Mesendoderm (in vitro differentiated cells): ENCODE measurements around the gene FKBP14.
"Not testable (repeated sequence)": the region's sequence is repeated elsewhere in the genome, so short reads cannot be mapped to it uniquely, and the experiment has no call there.

Source experiments
- DNase-seq: peaks from one replicate; pipeline ENCODE4 v3.0.0; 2013
- H2AK5ac ChIP-seq: 2 replicates; pipeline ENCODE4 v1.6.1; 2013; ENCODE audit warnings: low read length, inconsistent platforms
- H2BK120ac ChIP-seq: 2 replicates; pipeline ENCODE4 v1.6.1; 2013; ENCODE audit warnings: low read depth, mild to moderate bottlenecking, low read length, moderate library complexity, mixed read lengths
- H2BK15ac ChIP-seq: replicated peaks from 2 replicates; pipeline ENCODE4 v1.6.1; 2013; ENCODE audit warnings: low read depth, mild to moderate bottlenecking, moderate library complexity
- H2BK5ac ChIP-seq: 2 replicates; pipeline ENCODE4 v1.6.1; 2013; ENCODE audit warnings: low read length, inconsistent platforms
- H3K18ac ChIP-seq: 2 replicates; pipeline ENCODE4 v1.6.1; 2013; ENCODE audit warnings: mild to moderate bottlenecking, low read length, mixed read lengths
- H3K23ac ChIP-seq: one replicate; pipeline ENCODE4 v1.6.1; 2013; ENCODE audit warnings: low read length
- H3K27ac ChIP-seq: 2 replicates; pipeline ENCODE4 v1.5.1; 2013; ENCODE audit warnings: low read depth, mild to moderate bottlenecking, inconsistent platforms, low read length, moderate library complexity
- H3K27me3 ChIP-seq: 2 replicates; pipeline ENCODE4 v1.6.1; 2013; ENCODE audit warnings: low read length, control low read depth, mild to moderate bottlenecking, inconsistent platforms; ENCODE audit not compliant: insufficient read depth, poor library complexity
- H3K36me3 ChIP-seq: 2 replicates; pipeline ENCODE4 v1.6.1; 2013; ENCODE audit warnings: low read length, inconsistent platforms; ENCODE audit not compliant: control insufficient read depth, insufficient read depth
- H3K4ac ChIP-seq: one replicate; pipeline ENCODE4 v1.6.1; 2013; ENCODE audit warnings: low read depth, mild to moderate bottlenecking, low read length, moderate library complexity
- H3K4me1 ChIP-seq: 2 replicates; pipeline ENCODE4 v1.6.1; 2013; ENCODE audit warnings: low read depth, low read length, inconsistent platforms; ENCODE audit not compliant: control insufficient read depth
- H3K4me2 ChIP-seq: 2 replicates; pipeline ENCODE4 v1.6.1; 2013; ENCODE audit warnings: low read length
- H3K4me3 ChIP-seq: 2 replicates; pipeline ENCODE4 v1.5.1; 2013; ENCODE audit warnings: mild to moderate bottlenecking, low read length
- H3K56ac ChIP-seq: one replicate; pipeline ENCODE4 v1.6.1; 2013; ENCODE audit warnings: low read length
- H3K79me1 ChIP-seq: 2 replicates; pipeline ENCODE4 v1.6.1; 2013; ENCODE audit warnings: low read length, inconsistent platforms
- H3K79me2 ChIP-seq: 2 replicates; pipeline ENCODE4 v1.6.1; 2013; ENCODE audit warnings: mild to moderate bottlenecking, low read length; ENCODE audit not compliant: control insufficient read depth, insufficient read depth
- H3K9ac ChIP-seq: 2 replicates; pipeline ENCODE4 v1.6.1; 2013; ENCODE audit warnings: low read length, inconsistent platforms
- H4K5ac ChIP-seq: one replicate; pipeline ENCODE4 v1.6.1; 2013; ENCODE audit warnings: low read length
- H4K8ac ChIP-seq: one replicate; pipeline ENCODE4 v1.6.1; 2013; ENCODE audit warnings: low read depth, mild to moderate bottlenecking, control low read depth, low read length, moderate library complexity
- WGBS: extraction: QIAGEN DNeasy Blood & Tissue Kit; methylation state at CpG from one replicate; pipeline ENCODE4 v1.1.7; 2013; ENCODE audit warnings: low lambda C conversion rate, missing lambda C conversion rate; ENCODE audit not compliant: insufficient coverage; ENCODE audit errors: extremely low coverage; 5-methylcytosine and 5-hydroxymethylcytosine counted together

Gene FKBP14

DNA sequence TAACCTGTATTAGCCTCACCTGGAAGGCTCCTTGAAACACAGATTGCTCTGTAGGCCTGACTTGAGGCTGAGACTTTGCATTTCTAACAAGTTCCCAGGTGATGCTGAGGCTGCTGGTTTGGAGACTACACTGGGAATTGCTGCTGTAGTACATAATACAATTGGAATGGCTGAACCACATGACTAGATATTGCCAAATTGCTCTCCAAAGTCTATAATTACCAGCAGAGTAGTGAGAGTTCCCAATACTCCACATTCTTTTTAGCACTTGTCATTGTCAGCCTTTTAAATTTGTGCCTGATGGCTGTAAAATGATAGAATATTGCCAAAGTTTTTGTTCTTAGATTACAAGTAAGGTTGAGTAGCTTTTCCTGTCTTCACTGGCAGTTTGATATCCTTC is 41.6 kb upstream of the FKBP14 start:
- no peak overlapping the region for H3K4me2 ChIP-seq
- H3K27me3 ChIP-seq, result no peaks in the 10 kb centered on the region
- no peak overlapping the region for H4K5ac ChIP-seq
- H3K23ac ChIP-seq, result no peak overlapping the region
- H2BK15ac ChIP-seq, result no peak overlapping the region
- no peak overlapping the region for H2BK120ac ChIP-seq
- no peak overlapping the region for H3K4me3 ChIP-seq
- no peak overlapping the region for H3K9ac ChIP-seq
- no peaks in the 10 kb centered on the region for H3K79me1 ChIP-seq
- no peaks in the 10 kb centered on the region for H3K4me1 ChIP-seq
- H2BK5ac ChIP-seq, result no peak overlapping the region
- no peak overlapping the region for H3K18ac ChIP-seq
- no peak overlapping the region for H3K4ac ChIP-seq
- no peak overlapping the region for H3K27ac ChIP-seq
- DNase-seq, result peak; percentile 19
- H2AK5ac ChIP-seq, result no peak overlapping the region
- no peaks in the 10 kb centered on the region for H3K79me2 ChIP-seq
- H4K8ac ChIP-seq, result no peak overlapping the region
- no peak overlapping the region for H3K56ac ChIP-seq
- H3K36me3 ChIP-seq, result peaks cover 1% of the 10 kb centered on the region

DNA sequence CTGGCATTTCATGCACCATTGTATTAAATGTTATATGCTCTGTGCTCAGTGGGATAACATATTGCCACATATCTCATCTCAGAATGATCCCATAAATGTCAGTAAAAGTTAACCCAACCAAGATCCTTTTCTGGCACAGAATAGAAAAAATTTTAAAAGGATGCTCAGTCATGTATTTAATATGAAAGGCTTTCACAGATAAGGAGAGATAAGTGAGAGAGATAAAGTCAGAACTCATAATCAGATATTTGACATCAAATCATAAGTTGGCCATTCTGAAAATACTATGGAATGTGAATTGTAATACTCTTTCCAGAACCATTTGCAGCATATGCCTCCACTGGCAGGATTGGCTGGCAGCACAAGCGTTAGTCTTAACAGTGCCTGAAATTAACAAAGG is 40.2 kb upstream of the FKBP14 start:
- no peaks in the 10 kb centered on the region for H3K79me1 ChIP-seq
- no peak overlapping the region for H4K5ac ChIP-seq
- no peak overlapping the region for H2BK120ac ChIP-seq
- WGBS, result no CpG with 5 or more reads among the region's 1 CpG
- H2BK5ac ChIP-seq, result no peak overlapping the region
- H3K4me3 ChIP-seq, result no peak overlapping the region
- H3K27me3 ChIP-seq, result no peaks in the 10 kb centered on the region
- H3K56ac ChIP-seq, result no peak overlapping the region
- no peaks in the 10 kb centered on the region for H3K79me2 ChIP-seq
- no peak overlapping the region for H3K4ac ChIP-seq
- H3K9ac ChIP-seq, result no peak overlapping the region
- H3K23ac ChIP-seq, result no peak overlapping the region
- H3K18ac ChIP-seq, result no peak overlapping the region
- no peak overlapping the region for H2AK5ac ChIP-seq
- H2BK15ac ChIP-seq, result no peak overlapping the region
- H3K27ac ChIP-seq, result no peak overlapping the region
- no peak overlapping the region for H4K8ac ChIP-seq
- H3K36me3 ChIP-seq, result peaks cover 2% of the 10 kb centered on the region
- no peak for DNase-seq
- no peaks in the 10 kb centered on the region for H3K4me1 ChIP-seq
- H3K4me2 ChIP-seq, result no peak overlapping the region

- no peaks in the 10 kb centered on the region for H3K79me1 ChIP-seq
- H2AK5ac ChIP-seq, result no peak overlapping the region
- no peak overlapping the region for H3K56ac ChIP-seq
- H3K79me2 ChIP-seq, result no peaks in the 10 kb centered on the region
- H4K5ac ChIP-seq, result no peak overlapping the region
- WGBS, result no CpG with 5 or more reads among the region's 3 CpGs
- H3K27me3 ChIP-seq, result no peaks in the 10 kb centered on the region
- no peak overlapping the region for H4K8ac ChIP-seq
- H2BK120ac ChIP-seq, result no peak overlapping the region
- no peak overlapping the region for H2BK15ac ChIP-seq
- no peaks in the 10 kb centered on the region for H3K4me1 ChIP-seq
- peaks cover 2% of the 10 kb centered on the region for H3K36me3 ChIP-seq
- no peak overlapping the region for H3K9ac ChIP-seq
- H3K23ac ChIP-seq, result no peak overlapping the region
- H3K4me3 ChIP-seq, result no peak overlapping the region
- DNase-seq, result no peak
- no peak overlapping the region for H3K18ac ChIP-seq
- H2BK5ac ChIP-seq, result no peak overlapping the region
- H3K27ac ChIP-seq, result no peak overlapping the region
- no peak overlapping the region for H3K4me2 ChIP-seq
- H3K4ac ChIP-seq, result no peak overlapping the region
These were observed 39.2 kb upstream of the FKBP14 start for GRCh38 chr7:30065746-30066145.

DNA sequence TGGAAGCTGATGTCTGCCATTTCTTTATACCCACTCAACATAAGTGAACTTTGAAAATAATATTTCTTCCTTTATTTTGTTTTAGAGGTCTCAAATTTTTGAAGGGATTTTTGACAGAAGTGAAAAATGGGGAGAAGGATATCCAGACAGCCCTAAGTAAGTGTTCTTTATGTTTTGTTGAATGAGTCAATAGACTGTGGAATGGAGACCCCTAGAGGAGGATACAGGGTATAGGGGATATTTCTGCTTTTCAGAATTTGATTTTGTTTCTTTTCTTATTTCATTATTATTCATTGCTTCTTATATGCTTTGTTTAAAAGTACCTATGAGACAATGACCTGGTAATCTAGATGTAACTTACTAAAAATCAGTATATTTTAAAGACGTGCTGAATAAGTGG is 36.1 kb upstream of the FKBP14 start:
- Histone ChIP-seq H3K27ac (no peak overlapping the region), H3K4me2 (no peak overlapping the region), H3K27me3 (no peaks in the 10 kb centered on the region), H2BK5ac (no peak overlapping the region), H3K4ac (no peak overlapping the region), H3K23ac (no peak overlapping the region), H3K36me3 (peaks cover 2% of the 10 kb centered on the region), H3K18ac (no peak overlapping the region), H2BK120ac (no peak overlapping the region), H3K9ac (no peak overlapping the region), H3K56ac (no peak overlapping the region), H2BK15ac (no peak overlapping the region), H3K79me1 (no peaks in the 10 kb centered on the region), H3K79me2 (no peaks in the 10 kb centered on the region), H2AK5ac (no peak overlapping the region), H4K5ac (no peak overlapping the region), H4K8ac (no peak overlapping the region), H3K4me3 (no peak overlapping the region), H3K4me1 (no peaks in the 10 kb centered on the region)
- peak; percentile 44 for DNase-seq
- whole genome bisulfite sequencing, result no CpG with 5 or more reads among the region's 1 CpG

DNA sequence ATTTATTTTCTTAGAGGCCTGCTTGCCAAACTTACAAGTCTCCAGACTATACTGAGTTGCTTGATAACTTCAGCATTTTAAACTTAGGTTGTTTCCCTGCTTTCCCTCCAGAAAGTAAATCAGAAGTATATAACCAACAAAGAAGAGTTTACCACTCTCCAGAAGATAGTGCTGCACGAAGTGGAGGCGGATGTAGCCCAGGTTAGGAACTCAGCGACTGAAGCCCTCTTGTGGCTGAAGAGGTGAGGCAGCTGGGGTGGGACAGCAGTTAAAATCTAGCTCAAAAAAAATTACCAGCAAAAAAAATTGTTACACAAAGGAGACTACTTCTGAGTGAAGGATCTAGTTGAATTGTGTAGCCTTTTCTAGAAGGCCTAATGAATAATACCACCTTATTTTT is 35.3 kb upstream of the FKBP14 start:
- not testable (repeated sequence) for H2AK5ac ChIP-seq, H3K4ac ChIP-seq, H3K4me2 ChIP-seq, H4K8ac ChIP-seq, H3K27me3 ChIP-seq, H3K4me3 ChIP-seq, H3K56ac ChIP-seq, H3K79me1 ChIP-seq, H2BK15ac ChIP-seq, H3K23ac ChIP-seq, H3K4me1 ChIP-seq, H4K5ac ChIP-seq, H2BK120ac ChIP-seq, H2BK5ac ChIP-seq, H3K79me2 ChIP-seq, H3K36me3 ChIP-seq, H3K9ac ChIP-seq, H3K27ac ChIP-seq, H3K18ac ChIP-seq
- peak; percentile 37 for DNase-seq
- no CpG with 5 or more reads among the region's 3 CpGs for WGBS

- Histone ChIP-seq H3K4me3 (no peak overlapping the region), H3K56ac (no peak overlapping the region), H3K4me1 (no peaks in the 10 kb centered on the region), H3K27me3 (no peaks in the 10 kb centered on the region), H3K27ac (no peak overlapping the region), H2BK15ac (no peak overlapping the region), H4K8ac (no peak overlapping the region), H3K4me2 (no peak overlapping the region), H3K23ac (no peak overlapping the region), H2BK120ac (no peak overlapping the region), H2BK5ac (no peak overlapping the region), H3K79me2 (no peaks in the 10 kb centered on the region), H3K9ac (no peak overlapping the region), H3K79me1 (no peaks in the 10 kb centered on the region), H2AK5ac (no peak overlapping the region), H3K18ac (no peak overlapping the region), H3K36me3 (no peaks in the 10 kb centered on the region), H3K4ac (no peak overlapping the region), H4K5ac (no peak overlapping the region)
- no peak for DNase-seq
These were observed 31.2 kb upstream of the FKBP14 start for GRCh38 chr7:30057741-30058140.
